NCI-H128 (cell line): ENCODE data around the gene AKR1B1.

ENCODE experiments used
- DNase-seq: peaks from one replicate; lab custom pipeline; 2025; ENCODE audit not compliant: unreplicated experiment; lab: John Stamatoyannopoulos, UW

Gene AKR1B1

DNA sequence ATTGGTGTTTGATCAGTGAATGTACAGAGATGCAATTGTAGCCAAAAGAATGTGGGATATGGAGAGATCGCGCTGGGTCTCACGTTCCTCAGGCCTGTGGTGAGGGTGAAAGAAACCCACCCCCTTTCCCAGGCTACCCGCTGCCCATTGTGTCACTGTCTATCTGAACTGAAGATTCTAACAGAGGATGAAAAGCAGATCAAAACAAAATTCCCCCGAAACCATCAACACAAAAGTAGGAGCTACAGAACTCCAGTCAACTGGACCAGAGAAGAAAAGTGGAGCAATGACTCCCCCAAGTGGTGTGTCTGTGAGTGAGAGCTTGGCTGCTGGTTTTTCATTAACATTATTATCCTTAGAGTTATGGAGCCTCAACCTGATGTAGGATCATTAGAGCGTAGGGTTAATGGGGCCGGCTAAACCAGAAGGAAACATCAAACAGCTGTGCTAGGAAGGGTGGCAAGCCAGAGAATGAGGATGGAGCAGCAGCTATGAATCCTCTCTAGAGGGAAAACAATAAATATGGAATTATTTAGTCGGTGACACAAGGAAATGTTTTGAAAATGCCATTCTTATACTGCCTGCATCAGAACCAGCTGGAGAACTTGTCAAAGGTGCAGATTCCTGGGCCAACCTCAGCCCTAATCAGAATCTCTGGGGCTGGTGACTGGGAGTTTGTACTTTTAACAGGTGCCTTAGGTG lies 38.3 kb downstream of the AKR1B1 start:
- DNase-seq: peak; percentile 25

DNA sequence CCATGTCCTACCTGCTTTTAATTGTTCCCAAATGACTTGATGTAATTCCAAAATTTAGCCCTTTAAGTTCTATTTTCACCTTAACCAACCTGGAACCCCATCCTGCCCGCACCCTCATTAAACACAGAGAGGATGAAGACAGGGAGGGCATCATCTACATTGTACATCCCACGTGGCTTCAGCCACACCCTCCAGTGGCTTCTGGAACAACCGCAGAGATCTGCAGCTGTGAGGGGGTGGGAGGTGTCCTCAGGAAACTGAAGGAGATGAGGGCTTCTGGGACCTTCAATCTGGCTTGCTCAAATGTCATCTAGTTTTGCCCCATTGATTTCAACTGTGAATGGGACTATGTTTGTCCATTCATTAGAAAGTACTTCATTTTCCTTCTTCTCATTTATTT lies 39.0 kb downstream of the AKR1B1 start:
- no peak for DNase-seq

DNA sequence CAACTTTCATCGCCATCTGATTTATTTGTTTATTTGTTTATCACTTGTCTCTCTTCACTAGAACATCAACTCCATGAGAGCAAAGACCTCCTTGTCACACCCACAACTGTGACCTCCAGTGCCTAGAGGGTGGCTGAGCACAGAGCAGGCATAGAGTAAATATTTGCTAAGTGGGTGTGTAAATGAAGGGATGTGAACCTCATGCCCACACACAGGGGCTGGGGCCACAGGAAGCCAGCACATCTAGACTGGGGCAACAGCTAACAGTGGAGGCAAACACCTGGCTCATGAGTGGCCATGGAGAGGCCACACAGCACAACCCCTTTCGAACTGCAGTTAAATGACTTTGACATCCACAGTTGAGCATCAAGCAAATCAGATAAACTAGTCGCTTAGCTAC lies 39.8 kb downstream of the AKR1B1 start:
- DNase-seq: no peak

DNA sequence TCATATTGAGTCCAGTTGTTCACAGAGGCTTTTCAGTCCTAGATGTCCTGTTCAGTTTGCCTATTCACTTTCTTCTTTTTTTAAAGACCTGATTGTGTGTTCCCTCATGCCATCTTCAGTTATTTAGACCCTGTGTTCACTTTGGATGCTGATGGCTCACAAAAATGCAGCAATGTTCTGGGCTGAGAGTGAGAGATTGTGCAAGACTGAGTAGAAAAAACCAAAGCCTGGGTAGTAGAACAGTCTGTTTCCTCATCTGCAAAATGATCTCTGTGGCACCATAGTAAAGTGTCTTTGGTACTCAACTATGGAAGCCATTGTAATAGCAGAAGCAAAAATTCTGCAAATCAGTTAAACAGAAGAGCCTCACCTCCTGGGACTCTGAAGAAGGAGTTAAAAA lies 43.2 kb downstream of the AKR1B1 start:
- no peak for DNase-seq

DNA sequence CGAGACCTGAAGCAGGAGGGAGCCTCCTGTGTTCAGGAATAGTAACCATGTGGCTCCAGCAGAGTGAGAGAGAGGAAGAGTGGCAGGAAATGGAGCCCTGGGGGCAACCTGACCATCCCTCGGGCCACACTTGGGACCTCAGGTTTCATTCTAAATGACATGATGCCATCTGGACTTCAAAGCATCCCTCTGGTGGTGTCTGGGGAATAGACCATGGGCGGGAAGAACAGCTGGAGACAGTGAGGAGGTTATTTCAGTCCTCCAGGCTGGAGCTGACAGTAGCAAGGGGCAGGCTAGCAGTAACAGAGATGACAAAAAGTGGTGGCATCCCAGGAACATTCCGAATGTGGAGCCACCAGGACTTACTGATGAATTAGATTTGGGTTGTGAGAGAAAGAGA lies 44.8 kb downstream of the AKR1B1 start:
- DNase-seq: no peak

DNA sequence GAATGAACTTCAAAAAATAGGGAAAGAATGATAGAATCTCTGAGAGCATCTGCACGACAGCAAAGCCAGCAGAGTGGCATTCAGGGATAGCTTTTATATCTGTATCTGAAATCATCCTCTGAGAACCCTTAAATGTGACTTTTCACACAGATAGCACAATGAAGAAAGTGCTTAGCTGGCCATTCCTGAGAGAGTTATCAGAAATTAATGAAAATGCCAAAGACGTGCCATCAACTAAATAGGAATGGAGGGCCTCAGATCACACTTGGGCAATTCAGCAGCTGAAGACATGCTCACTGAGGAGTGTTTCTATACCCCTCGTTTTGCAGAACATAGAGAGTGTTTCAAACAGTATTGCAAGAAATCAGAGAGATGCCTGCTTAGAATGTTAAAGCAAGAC lies 51.6 kb downstream of the AKR1B1 start:
- no peak for DNase-seq

DNA sequence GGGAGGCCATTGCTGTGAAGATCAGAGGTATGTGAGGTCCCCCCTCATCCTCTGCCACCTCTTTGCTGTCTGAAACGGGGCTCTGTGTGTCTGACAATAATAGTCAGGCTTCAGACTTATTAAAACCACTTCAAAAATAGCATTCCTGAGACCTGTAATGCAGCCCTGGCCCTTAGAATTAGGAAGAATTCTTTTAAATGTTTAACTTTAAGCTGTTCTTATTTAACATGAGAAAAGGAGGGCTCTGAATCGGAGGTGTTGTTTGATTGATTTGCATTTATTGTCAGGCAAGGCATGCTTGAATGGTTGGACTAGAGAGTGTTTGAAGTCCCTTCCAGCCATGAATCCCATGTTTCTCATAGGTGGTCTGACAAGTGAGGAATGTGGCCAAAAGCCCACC lies 52.5 kb downstream of the AKR1B1 start:
- DNase-seq: no peak

DNA sequence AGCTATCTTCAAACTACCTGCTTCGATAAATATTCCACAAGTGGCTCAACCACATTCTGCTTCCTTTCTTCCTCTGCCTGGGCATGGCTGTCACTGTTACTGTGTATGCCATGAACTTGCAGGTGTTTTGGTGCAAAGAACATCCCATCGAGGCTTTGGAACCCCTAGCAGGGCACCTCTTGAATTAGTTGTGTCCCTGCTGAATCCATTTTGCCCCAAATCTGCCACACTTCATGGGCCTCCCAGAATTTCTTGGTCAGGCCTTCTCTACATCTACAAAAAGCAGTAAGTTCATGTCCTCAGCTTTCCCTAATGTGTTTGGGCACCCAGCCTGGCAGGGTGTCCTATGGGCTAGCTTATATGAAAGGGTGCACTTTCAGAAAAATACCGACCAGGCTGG lies 53.6 kb downstream of the AKR1B1 start:
- DNase-seq: no peak

DNA sequence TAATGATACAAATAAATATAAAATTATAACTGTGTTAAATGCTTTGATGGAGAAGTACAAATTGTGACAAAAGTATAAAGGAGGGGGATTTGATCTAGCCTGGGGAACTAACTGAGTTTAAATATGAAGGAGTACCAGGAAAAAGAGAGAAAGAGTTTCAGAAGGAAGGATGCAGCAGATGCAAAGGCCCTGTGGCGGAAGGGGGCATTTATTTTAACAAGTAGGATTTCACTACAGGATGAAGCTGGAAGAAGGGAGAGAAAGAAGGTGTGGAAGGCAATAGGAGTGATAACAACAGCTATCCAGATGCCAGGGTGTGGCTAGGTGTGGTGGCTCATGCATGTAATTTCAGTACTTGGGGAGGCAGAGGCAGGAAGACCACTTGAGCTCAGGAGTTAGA lies 55.8 kb downstream of the AKR1B1 start:
- no peak for DNase-seq

DNA sequence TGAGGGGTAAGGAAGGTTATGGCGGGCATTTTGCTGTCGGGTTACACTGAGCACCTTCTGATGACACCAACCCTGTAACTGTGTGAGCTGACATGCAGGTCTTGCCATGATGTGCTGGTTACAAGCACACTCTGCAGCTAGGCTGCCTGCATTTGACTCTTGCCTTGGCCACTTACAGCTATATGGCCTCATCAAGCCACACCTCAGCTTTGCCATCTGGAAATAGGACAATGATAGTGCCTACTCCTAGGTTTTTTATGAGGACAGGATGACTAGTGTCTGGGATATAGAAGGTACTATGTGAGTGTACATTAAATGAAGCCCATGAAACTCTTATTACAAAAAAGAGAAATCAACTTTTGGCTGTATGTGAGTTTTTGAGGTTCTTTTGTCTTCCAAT lies 58.0 kb downstream of the AKR1B1 start:
- no peak for DNase-seq

DNA sequence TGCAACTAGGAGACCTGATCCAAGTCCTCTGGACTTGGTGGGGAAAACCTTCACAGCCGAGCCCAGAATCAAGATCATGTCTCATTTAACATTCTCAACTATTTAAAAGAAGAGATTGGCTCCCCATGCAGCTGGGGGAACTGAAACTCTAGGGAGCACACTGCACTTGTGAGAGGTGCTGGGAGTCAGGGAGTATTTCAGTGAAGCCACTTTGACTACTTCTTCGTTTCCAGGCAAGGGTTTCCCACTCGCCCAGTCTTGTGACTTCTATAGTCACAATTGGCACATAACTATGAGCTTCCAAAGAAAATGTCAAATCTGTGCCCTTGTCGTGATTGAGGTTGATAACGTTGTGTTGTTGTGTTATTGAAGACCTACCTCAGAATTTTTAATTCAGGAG lies 62.9 kb downstream of the AKR1B1 start:
- no peak for DNase-seq

DNA sequence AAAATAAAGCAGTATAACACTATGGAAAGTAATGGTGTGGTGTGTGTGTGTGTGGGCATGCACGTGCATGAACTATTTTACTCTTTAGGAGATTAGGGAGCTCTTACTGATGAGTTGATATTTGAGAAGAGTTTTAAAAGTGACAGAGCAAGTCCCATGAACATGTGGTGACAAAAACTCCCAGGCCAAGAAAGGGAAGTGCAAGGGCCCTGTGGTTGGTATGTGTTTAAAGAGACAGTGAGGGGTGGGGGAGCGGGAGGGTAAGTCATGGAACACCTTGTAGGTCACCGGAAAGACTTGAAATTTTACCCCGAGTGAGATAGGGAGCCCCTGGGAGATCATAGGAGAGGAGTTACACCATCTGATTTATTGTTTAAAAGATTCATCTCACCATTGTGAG lies 63.3 kb downstream of the AKR1B1 start:
- no peak for DNase-seq

DNA sequence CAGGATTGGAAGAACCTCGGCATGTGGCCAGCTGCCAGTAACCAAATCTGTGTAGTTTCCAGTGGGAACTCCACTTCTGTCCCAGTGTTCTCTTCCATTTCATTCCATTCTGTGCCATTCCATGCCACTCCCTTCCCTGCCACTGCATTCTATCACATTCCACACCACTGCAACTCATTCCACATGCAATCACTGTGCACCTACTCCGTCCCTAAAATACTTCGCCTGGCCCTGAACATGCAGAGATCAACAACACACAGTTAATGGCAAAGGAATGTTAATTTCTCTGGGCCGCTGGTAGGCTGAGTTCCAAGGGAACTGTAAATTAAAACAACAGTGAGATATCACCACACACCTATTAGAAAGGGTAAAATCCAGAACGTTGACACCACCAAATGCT lies 64.8 kb downstream of the AKR1B1 start:
- DNase-seq: no peak
